HepG2 (cell line): Measurements from ENCODE around the gene GBX1. TPM values are rescaled to one million over a fixed set of nuclear protein-coding genes. Genes with fewer than 3 reads are reported as not detected.

ENCODE experiments used
- IKZF1 ChIP-seq: fragments of 450-650 bp; IDR thresholded peaks from 2 replicates; pipeline ENCODE4 v1.7.1; 2016
- PRMT3 ChIP-seq: sonication (generic); formaldehyde crosslinking; IDR thresholded peaks from 2 replicates; pipeline ENCODE4 v1.8.1; 2022; ENCODE audit warnings: low read depth, mild to moderate bottlenecking, moderate library complexity, missing genetic modification reagents, borderline replicate concordance
- TFE3 ChIP-seq: IDR thresholded peaks from 2 replicates; pipeline ENCODE4 v1.6.1; 2016
- polyA plus RNA-seq, 8 experiments: library from polyadenylated mRNA; depleted of rRNA in 3 of 8; stranded (reverse) in 7 of 8; unstranded in 1 of 8; fragments of >200 nt; fragmentation: Illumina TruSeq in 4 of 8; extraction: Trizol in 4 of 8; gene quantifications; 2 replicates each; pipeline versions ENCODE4 v1.2.1 to v1.2.3, GENCODE V29; 2011 to 2016; ENCODE audit warnings: low read depth in 4 of 8, missing spikeins in 1 of 8, mixed read lengths in 1 of 8; ENCODE audit not compliant: insufficient read depth in 1 of 8
- total RNA-seq, 5 experiments: library from RNA; depleted of rRNA; stranded (reverse); fragments of >200 nt; fragmentation: Illumina TruSeq; extraction: Trizol; gene quantifications; 2 replicates each; pipeline ENCODE4 v1.2.3, GENCODE V29; 2016; ENCODE audit warnings: low read depth in 1 of 5
- TF ChIP-seq, protein P1 (sequence below): sonication (generic); formaldehyde crosslinking; IDR thresholded peaks from 2 replicates; pipeline ENCODE4 v1.9.0; 2021; ENCODE audit warnings: missing genetic modification reagents, borderline replicate concordance
- TF ChIP-seq, protein P2 (sequence below): sonication (generic); formaldehyde crosslinking; IDR thresholded peaks from 2 replicates; pipeline ENCODE4 v1.9.0; 2021; ENCODE audit warnings: missing genetic modification reagents, mild to moderate bottlenecking, borderline replicate concordance

The GBX1 gene
- total and polyA plus RNA-seq, 2 of the 13 experiments (the other 11 are each of a cell fraction or from before 2014, with no cell fraction given): not detected

- TF ChIP-seq, protein P1, sequence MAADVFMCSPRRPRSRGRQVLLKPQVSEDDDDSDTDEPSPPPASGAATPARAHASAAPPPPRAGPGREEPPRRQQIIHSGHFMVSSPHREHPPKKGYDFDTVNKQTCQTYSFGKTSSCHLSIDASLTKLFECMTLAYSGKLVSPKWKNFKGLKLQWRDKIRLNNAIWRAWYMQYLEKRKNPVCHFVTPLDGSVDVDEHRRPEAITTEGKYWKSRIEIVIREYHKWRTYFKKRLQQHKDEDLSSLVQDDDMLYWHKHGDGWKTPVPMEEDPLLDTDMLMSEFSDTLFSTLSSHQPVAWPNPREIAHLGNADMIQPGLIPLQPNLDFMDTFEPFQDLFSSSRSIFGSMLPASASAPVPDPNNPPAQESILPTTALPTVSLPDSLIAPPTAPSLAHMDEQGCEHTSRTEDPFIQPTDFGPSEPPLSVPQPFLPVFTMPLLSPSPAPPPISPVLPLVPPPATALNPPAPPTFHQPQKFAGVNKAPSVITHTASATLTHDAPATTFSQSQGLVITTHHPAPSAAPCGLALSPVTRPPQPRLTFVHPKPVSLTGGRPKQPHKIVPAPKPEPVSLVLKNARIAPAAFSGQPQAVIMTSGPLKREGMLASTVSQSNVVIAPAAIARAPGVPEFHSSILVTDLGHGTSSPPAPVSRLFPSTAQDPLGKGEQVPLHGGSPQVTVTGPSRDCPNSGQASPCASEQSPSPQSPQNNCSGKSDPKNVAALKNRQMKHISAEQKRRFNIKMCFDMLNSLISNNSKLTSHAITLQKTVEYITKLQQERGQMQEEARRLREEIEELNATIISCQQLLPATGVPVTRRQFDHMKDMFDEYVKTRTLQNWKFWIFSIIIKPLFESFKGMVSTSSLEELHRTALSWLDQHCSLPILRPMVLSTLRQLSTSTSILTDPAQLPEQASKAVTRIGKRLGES (CRISPR knock-in tag): no peak
- no peak for TF ChIP-seq TFE3
- TF ChIP-seq IKZF1: no peak
- no peak for TF ChIP-seq PRMT3 (CRISPR knock-in tag)
- TF ChIP-seq, protein P2, sequence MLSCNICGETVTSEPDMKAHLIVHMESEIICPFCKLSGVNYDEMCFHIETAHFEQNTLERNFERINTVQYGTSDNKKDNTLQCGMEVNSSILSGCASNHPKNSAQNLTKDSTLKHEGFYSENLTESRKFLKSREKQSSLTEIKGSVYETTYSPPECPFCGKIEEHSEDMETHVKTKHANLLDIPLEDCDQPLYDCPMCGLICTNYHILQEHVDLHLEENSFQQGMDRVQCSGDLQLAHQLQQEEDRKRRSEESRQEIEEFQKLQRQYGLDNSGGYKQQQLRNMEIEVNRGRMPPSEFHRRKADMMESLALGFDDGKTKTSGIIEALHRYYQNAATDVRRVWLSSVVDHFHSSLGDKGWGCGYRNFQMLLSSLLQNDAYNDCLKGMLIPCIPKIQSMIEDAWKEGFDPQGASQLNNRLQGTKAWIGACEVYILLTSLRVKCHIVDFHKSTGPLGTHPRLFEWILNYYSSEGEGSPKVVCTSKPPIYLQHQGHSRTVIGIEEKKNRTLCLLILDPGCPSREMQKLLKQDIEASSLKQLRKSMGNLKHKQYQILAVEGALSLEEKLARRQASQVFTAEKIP (CRISPR knock-in tag): no peak
Measured at GRCh38 chr7:151110236-151110940, 57.1 kb downstream of the GBX1 start (continued).
